NCI-H2171 (cell line): Measurements from ENCODE around the gene MRPL11.
"Not testable (repeated sequence)": the region's sequence is repeated elsewhere in the genome, so short reads cannot be mapped to it uniquely, and the experiment has no call there.

Experiments
- DNase-seq: peaks from one replicate; lab custom pipeline; 2025; lab: John Stamatoyannopoulos, UW

The MRPL11 gene

DNA sequence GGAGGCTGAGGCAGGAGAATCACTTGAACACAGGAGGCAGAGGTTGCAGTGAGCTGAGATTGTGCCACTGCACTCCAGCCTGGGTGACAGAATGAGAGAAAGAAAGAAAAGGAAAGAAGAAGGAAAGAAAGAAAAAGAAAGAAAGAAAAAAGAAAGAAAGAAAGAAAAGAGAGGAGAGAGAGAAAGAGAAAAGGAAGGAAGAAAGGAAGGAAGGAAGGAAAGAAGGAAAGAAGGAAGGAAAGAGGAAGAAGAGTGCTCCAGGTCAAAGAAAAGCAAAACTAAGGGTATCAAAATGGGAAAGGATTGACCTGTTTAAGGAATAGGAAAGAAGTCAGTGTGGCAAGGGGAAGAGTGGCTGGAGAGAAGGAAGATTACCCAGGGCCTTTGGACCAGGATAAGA lies 7.4 kb downstream of the MRPL11 start:
- DNase-seq, result not testable (repeated sequence)

DNA sequence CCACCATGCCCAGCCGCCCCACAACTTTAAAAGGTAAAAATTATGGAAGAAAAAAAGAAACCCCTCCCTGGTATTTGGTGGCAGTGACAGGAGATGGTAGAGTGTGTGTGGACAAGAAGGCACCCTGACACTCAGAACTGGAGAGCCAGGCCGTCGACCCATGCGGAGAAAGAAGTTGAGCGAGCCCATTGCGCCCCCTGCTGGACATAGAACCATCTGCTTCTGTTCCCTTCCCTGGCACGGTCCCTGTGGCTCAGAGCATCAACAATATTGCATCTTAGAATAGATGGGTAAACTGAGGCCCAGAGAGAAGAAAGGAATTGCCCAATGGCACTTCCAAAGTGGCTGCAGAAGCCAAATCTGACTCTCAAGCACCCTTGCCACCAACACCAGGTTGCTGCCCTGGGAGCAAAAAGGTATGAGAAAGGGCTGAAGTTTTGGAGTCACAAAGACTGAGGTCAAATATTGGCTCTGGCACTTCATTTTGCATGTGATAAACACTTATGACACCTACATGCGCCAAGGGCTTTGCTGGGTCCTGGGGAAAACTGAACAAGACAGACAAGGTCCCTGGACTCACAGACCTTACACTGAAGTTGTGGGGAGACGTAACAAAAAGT lies 8.6 kb downstream of the MRPL11 start:
- peak; percentile 78 for DNase-seq

DNA sequence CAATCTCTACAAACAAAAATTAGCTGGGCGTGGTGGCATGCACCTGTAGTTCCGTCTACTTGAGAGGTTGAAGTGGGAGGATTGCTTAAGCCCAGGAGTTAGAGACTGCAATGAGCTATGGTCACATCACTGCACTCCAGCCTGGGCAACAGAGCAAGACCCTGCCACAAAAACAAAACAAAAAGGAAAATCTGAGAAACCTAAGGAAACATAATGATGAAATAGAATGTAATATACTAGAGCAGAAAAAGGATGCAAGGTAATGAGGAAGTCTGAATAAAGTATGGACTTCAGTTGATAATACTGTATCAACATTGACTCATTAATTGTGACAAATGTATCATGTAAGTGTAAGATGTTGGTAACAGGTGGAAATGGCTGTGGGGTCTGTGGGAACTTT lies 9.7 kb downstream of the MRPL11 start:
- DNase-seq, result no peak

DNA sequence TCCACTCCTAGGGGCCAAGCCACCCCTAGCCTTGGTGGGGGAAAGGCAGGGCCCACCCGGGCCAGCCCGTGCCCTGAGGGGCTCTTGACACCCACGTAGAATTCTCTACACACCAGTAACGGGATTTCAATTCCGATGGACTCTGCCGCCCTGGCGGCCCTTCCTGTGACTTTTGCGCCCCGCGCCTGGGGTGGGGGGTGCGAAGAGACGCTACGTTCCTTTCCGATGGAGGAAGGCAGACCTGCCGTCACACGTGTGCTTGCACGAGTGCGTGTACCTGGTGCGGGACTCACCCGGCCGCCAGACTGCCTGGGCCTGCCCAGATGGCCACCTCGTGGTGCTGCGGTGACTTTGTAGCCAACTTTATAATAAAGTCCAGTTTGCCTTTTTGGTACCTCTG lies 12.3 kb downstream of the MRPL11 start:
- DNase-seq, result no peak

DNA sequence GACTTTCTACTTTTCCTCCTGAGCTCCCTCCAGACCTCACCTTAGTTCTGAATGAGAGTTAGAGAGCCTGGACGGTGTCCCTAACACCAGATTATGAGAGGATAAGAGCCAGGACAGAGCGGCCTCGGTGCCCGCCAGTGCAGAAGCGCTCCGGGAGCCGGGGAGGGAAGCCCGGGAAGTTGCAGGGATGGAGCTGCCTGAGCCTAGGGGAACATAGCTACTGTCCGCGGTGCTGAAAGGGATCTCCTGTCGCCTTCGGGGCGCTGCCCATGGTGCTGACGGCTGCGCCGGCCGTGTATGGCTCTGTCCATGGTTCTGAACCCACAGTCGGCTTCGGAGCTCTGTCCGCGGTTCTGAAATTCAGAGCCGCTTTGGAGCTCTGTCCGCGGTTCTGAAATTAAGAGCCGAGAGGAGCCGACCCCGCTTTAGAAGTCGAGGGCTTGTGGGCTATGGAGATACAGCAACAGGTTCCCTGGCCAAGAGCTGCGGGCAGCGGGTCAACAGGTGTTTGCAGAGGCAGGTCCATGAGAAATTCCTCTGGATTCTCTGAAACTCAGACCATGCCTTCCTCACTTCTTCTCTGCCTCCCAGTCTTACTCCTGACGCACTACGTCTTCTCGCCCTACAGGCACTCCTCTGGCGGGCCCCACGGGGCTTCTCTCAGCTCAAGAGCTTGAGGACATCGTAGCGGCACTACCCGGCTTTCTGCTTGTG lies 17.0 kb downstream of the MRPL11 start:
- no peak for DNase-seq

DNA sequence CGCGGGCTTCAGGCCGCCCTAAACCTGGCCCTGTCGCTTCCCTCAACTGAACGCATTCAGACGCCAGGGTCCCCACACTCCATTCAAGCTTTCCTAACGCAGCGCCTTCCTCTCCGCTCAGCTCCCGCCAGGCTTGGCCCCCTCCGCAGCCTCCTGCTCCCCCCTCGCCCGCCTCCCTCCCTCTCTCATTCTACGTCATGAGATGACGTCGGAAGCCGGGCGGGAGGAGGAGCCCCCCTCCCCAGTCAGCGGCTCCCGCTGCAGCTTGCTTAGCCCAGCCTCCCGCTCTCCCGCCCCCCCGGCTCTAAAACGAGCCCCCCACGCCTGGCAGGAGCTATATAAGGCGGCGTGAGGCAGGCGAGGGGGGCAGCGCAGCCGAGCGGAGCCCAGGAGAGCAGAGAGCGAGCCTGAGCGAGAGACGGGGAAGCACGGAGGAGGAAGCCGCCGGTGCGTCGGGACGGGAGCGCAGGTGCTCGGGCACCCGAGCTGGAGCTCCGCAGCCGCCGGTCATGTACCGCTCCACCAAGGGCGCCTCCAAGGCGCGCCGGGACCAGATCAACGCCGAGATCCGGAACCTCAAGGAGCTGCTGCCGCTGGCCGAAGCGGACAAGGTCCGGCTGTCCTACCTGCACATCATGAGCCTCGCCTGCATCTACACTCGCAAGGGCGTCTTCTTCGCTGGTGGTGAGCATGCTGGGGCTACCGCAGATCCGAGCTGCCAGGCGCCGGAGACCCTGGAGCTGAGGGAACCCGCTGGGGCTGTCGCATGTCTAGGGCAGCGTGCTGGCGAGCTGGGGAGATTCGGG lies 17.8 kb downstream of the MRPL11 start, which contains the start of gene NPAS4:
Gene NPAS4 (plus strand): TSS at position 365 of the 806 bp plus-strand sequence. CDS start 145 bp downstream, at position 510.
- DNase-seq, result no peak

DNA sequence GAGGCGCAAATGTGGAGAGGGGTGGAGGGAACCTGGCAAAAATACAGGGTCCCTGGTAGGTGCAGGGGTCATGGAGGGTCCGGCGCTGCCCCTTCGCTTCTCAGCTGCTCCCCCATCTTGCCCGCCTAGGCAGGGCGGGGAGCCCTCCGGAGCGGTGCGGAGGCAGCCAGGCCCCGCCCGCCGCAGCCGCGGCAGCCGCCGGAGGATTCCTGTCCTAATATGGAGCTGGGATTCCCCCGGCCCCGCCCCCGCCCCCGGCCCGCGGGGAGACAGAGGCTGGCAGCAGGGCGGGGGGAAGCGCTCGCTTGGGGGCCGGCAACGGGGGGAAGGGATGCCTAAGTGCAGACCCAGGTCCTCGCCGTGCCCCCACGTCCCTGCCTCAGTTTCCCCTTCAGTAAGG lies 18.8 kb downstream of the MRPL11 start:
- peak; percentile 68 for DNase-seq

DNA sequence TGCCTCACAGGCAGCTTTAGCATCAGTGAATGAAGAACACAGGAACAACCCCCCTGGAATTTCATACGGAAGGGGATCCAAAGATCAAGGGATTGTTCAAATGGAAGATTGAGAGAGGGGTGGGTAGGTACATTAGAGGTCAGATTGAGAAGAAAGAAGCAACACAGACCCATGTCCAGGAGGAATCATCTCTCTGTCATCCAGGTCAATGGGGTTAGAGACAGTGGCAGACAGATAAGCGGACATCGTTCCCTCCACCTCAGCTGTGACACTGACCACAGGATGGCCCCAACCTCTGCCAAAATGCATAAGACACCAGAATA lies 19.7 kb downstream of the MRPL11 start:
- no peak for DNase-seq

DNA sequence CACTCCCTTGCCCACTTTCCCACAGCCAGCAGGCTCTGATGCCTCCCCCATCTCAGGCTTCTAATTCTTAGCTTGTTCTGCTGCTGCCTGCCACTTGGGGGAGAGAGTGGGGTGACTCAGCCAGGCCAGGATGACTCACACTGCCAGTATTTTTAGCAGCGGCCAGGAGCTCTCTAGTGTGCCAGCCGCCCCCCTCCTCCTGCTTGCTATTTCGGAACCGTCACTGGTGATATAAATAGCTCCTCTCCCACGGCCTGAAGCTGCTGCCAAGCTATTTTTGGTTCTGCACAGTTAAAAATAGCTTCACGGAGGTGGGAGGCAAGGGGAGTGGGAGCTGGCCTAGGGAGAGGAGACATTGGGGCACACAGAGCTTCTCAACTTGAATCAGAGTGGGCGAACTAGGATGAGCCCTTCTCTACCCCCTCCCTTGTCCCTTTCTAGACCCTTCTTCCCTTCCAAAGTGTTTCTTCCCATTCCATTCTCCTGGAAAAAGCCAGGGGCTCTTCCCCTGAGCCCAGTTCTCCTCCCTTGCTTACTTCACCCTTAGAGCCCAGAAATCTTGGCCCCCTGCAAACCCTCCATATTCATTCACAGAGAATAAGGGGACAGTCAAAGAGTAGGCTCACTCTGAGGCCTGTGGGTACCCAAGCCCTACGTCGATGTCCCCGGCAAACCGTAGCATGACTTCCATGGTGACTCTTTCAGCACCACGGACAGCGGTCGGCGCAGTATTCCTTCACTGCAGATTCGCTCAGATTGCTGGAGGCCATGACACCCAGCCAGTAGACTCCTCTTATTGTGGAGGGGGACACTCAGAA lies 20.3 kb downstream of the MRPL11 start:
- DNase-seq, result peak; percentile 78

DNA sequence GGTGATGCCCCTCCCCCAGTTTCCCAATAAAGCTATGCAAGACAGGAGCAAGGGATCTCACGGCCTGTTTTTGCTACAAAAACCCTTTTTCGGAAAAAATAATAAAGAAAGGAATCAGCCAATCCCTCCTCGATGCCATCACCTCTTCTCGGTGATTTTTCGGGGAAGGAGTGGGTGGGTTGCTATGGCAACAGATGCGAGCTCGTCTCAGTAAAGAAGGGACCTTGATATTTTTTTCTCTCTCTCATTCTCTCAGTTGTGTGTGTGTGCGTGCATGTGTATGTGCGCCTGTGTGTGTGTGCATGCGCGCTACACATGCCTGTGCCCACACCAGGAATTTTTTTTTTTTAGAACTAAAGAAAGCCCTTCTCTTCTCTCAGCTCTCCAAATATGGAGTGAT lies 21.6 kb downstream of the MRPL11 start:
- DNase-seq, result no peak

DNA sequence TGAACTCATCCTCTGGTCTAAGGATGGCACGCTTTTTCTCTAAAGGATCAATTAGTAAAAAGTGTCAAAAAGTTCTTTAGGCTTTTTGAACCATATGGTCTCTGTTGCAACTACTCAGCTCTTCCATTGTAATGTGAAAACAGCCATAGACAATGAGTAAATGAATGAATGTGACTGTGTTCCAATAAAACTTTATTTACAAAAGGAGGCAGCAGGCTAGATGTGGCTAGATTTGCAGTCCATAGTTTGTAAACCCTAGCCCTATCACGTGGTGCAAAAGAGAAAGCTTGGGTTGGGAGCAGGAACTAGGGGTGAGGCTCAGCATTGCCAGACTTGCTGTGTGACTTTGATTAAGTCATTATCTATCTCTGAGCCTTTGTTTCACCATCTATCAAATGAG lies 23.2 kb downstream of the MRPL11 start:
- DNase-seq, result no peak

DNA sequence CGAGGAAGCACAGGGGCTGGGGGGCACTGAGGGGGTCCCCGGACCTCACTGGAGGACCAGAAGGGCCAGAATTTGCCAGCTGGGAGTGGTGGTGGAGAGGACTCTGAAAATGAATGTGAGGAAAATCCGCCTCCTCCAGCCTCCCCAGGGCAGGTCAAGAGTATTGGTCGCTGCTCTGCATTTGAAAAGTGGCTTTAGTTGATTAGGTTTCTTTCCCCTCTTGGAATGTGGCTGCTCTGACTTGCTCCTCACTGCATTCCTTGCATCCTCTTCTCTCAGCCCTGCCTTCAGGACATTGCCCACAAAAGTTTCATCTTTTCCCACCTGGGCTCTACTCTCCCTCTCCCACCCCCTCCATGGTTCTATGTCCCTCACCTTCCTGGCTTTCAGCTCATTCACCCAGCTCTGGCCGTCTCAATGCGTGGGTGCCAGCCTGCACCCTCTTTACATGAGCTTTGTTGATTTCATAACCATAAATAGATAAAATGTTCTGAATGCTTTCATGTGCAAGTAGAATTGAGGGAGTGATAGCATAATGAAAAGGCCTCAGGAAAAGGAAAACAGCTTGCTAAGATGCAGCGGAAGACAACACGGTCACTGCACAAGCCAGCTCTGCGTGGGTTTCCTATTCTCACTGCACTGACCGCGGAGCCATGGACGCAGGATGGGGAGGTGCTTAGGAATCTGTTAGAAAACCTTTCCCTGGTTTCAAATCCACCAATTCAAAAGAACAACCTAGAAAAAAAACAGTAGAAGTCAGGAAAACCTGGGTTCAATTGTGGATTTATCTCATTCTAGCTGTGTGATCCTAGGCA lies 24.3 kb downstream of the MRPL11 start:
- no peak for DNase-seq

DNA sequence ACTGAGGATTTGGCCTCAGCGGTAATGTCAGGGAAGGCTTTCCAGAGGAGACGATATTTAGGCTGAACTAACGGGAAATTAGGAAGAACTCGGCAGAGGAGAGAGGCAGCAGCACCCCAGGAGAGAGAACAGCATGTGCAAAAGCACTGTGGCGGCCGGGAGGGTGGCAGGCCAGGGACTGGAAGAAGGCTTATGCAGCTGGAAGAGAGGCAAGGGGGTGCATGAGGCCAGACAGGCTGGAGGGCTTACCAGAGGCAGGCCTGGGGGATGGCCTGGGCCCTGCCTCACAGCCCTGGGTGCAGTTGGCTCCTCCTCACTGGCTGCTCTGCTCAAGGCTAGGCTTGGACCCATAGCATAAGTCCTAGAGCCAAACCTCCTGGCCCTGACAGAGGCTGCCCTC lies 25.5 kb downstream of the MRPL11 start:
- no peak for DNase-seq

DNA sequence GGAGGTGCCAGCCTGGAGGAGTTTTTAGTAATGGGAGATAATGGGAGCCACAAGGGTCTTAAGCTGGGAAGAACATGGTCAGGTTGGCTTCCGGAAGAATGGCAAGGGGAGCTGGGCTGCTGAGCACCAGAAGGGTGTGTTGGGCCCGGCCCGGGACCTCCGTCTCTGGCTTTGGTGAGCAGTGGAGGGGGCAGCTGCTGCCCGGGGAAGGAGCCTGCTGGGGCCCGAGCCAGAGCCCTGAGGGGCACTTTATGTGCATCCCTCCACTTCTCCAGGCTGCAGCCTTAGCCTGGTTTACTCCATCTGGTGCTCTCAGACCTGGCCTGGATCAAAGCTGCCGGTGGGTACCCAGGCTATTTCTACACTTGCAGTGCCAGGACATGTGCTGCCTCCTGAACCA lies 26.5 kb downstream of the MRPL11 start:
- DNase-seq, result no peak

DNA sequence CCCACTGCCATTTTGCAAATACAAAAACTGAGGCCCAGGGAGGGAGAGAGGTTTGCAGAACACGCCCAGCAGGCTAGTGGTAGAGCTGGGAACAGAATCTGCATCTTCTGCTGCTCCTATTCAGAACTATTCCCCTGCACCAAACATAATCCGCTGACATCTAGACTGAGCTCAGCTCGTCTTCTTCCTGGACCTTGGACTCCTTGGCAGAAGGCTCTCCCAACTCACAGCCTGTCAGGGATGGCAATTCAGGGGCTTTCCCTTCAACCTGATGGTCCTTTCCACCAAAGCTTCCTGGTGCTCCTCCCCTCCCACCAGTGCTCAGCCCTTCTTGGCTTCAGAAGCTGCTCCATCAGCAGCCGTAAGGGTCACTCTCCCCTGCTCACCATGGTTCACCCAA lies 27.3 kb downstream of the MRPL11 start:
- DNase-seq, result no peak

DNA sequence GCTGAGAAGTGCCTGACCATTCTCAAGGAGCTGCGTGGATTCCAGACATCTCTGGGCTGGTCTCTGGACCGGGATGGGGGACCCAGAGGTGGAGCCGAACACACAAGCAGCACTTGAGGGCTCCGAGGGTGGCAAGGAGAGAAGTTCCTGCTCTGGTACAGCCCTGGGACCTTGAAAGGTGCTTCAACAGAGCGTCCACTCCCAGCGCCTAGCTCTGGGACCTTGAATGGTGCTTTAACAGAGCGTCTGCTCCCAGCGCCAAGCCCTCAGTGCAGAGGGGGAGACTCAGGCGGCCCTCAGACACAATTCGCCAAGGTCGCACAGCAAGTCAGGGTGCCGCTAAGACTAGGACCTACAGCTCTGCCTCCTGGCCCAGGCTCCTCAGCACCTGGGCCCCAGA lies 28.5 kb downstream of the MRPL11 start:
- no peak for DNase-seq

DNA sequence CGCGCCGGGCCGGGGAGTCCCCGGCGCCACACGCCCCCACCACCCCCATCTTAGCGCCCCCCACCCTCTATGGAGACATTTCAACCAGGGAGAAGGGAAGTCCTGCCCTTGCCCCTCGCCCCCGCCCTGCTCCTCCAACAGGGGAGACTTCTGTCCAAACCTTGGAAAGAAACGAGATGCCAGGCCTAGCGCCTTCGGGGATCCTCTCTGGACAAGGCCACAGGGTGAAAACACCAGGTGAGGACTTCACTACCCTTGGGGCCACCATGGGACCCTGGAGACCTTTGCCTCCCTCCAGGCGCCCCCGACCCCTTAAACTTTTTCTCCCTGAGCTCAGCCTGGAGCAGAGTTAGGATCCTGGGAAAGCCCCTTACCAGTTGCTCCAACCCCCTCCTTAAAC lies 29.4 kb downstream of the MRPL11 start:
- no peak for DNase-seq

DNA sequence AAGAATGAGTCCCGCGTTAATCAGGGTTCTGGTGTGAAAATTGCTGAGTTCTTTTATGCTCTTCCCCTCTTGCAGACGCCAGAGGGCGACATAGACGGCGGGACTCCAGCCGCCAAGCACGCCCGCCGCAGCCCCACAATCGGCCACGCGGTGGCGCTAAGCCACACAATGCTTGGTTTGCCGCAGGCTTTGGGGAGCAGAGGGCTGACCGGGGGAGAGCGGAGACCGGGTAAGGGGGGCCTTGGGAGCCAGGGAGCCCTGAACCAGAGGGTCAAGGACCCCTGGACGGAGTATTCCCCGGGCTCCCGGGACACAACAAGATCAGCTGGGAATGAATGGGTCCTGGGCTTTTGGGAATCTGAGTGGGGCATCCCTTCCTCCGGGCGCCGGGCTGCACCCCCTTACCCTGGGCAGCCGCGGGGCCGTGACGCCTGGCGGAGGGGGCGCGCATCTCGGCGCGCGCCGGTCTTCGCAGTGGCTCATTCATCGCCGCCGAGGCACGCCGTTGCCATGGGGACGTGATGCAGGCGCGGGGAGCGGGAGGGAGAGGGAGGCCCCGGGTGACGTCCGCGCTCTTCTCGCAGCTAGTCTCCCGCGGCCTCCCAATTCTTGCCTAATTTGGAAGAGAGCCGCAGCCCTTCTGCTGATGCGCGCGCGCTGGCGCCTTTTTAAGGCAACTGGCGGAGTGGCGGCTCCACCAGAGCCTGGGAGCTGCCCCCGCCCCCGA lies 30.0 kb downstream of the MRPL11 start:
- peak; percentile 98 for DNase-seq

DNA sequence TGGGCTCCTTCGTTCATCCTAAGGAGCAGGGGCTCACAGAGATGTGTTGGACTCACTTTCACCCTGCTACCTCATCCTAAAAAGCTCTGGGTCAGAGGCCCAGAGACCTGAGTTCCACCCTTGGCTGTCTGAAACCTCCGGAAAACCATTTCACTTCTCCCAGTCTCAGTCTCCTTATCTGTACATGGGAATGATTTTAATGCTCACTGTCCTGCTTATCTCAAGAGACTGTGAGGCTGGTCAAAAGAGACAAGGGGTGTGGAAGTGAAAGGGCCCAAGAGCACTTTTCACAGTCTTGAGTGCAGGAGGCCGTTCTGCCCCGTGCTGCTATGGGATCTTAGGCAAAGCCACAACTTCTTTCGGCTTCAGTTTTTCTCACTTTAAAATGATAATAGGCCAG lies 31.0 kb downstream of the MRPL11 start:
- no peak for DNase-seq

DNA sequence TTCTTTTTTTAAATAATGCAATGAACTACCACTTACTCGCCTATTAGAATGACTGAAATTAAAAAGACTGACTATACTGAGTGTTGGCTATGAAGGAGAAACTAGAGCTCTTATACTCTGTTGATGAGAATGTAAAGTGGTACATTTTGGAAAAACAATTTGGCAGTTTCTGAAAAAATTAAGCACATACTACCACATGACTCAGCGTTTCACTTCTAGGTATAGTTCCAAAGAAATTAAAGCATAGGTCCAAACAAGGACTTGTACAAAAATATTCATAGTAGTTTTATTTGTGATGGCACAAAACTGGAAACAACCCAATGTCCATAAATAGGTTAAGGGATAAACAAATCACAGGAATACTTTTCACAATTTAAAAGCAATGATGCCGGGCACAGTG lies 44.7 kb downstream of the MRPL11 start:
- DNase-seq, result no peak

DNA sequence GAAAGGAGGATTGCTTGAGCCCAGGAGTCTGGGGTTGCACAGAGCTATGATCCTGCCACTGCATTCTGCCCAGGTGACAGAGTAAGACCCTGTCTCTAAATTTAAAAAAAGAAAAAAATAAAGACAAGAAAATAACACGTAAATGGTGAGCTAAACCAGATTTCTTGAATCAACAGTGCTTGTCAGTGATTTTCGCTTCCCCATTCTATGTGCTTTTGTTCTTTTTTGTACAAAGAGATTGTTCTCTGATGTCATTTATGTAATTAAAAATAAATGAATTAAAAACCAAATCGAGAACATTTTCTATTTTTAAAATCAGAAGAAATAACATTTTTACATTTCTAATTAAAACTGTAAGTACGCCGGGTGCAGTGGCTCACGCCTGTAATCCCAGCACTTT lies 47.3 kb downstream of the MRPL11 start:
- no peak for DNase-seq
